Activated naive CD4-positive, alpha-beta T cell treated with Interleukin-2 at 50 U/mL for 16 hours (primary cell): ENCODE results near the gene LMO1.

Experiments
- DNase-seq: peaks from one replicate; pipeline ENCODE4 v3.0.0-alpha.2; 2020

LMO1 gene

DNA sequence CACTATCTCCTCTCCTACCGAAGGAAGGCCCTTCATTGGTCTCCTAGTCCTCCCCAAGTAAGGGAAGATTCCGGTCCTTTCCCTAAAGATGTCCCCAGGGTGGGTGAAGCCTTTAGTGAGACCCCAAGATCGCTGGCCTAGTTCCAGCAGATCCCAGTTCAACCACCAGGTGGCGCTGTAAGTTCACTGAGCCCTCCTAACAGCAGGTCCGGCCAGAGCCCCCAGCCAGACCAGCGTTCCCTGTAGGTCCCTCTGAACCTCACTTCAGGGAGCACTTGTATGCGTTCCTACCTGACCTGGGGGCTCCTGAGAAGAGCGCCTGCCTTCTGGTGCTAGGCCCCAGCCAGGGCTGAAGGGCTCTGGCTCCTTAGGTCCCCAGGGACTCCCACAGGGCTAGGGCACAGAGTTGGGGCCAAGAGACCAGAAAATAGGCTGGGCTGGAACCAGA, 38.1 kb downstream of the LMO1 start:
- peak; percentile 68 for DNase-seq

DNA sequence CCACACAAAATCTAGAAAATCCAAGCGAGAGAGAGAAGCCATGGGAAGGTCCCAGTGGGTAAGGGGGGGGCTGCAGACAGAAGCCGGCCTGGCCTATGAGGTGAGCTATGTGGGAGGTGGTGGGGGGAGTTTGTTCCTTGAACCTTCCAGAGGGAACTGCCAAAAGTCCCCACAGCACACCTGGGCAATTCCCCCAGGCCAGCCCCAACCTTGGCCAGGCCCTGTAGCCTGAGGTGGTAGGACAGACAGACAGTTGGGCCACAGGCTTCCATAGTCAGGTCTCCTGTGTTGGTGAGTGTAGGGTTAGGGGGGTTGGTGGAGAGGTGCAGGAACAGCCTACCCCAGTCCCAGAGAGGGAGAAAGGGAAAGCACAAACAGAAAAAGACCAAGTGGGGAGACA, 39.0 kb downstream of the LMO1 start:
- no peak for DNase-seq

DNA sequence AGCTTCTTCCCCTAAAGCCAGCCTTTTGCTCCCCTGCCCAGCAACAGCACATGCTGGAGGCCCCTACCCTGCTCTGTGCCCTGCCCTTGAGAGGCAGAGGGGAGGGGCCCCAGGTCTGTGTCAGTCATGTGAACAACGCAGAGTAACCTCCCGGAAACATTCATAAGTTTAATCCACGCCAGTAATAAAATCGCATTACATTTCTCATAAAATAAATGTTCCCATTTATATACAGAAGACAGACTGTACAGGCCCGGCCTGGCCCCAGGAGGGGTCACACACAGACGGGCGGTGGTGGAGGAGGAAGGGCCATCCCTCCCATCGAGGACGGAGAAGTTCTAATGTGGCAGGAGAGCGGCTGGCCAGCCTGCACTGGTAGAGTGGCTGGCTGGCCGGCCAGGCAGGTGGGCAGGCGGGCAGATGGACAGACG, 39.5 kb downstream of the LMO1 start:
- DNase-seq, result no peak

DNA sequence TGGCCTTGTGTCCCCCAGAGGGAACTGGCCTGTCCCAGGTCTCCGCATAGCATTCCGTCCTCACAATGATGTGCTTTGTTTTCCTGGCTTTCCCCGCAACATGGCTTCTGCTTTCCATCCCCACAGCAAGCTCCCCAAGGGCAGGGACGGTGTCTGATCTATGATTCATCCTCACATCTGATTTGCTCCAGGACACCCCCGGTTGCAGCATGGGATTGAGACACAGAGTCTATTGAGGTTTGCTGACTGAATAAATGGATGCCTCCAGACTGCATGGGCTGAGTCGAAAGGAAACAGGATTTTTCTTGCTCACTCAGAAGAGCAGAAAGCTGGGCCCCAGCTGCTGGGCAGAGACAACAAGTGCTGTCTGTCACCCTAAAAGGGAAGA, 40.2 kb downstream of the LMO1 start:
- DNase-seq, result no peak

- no peak for DNase-seq
These were observed 40.7 kb downstream of the LMO1 start for GRCh38 chr11:8222820-8223512.

GRCh38 chr11:8221917-8222495, 41.7 kb downstream of the LMO1 start:
- no peak for DNase-seq

DNA sequence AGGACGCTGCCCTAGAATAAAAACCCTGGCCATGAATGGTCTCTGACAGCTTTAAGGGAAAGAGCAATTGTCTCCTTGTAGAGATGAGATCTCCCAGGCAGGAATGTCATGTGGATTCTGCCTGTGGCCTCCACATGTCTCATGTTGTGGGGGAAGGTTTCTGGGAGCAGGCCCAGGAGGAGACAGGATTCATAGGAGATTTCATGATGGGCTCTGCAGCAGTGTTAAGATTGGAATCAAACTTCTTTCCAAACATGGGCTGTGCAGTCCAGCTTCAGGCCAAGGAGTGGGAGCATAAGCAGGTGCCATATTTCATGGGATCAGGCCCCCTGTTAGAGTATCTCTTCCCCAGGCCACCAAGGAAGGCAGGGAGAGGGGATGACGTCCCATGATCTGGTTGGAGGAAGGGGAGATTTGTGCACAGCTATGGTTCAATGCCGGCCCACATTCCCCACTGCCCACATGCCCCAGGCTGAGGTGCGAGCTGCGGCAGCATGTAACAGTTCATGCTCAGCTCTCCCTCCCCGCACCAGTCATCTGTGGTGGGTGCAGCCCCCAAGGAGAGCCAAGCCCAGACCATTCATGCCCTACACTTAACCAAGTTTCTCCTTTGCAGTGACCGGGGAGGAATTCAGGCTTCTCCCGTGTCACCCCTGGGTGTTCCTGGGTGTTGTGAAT, 42.5 kb downstream of the LMO1 start:
- DNase-seq, result no peak

- DNase-seq, result no peak
These were observed 43.2 kb downstream of the LMO1 start for GRCh38 chr11:8220261-8221045.

- peak; percentile 9 for DNase-seq
These were observed 44.2 kb downstream of the LMO1 start for GRCh38 chr11:8219257-8220021.

DNA sequence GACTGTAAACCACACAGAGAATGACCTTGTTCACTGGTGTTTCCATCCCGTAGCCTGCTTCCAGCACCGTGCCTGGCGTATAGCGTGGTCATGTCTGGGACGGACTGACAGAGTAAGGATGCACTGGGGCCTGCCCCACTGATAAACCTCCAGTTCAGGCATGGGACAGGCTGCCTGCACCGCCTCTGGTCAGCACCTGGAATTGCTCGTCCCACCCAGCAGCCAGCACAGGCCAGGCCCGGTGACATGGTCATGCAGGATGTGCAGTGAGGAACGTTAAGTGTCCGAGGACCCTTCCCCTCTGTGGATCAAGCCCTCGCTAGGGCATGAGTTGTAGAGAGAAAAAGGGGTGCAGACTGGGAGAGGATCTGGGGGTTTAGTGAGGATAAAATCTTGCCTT, 44.8 kb downstream of the LMO1 start:
- no peak for DNase-seq

DNA sequence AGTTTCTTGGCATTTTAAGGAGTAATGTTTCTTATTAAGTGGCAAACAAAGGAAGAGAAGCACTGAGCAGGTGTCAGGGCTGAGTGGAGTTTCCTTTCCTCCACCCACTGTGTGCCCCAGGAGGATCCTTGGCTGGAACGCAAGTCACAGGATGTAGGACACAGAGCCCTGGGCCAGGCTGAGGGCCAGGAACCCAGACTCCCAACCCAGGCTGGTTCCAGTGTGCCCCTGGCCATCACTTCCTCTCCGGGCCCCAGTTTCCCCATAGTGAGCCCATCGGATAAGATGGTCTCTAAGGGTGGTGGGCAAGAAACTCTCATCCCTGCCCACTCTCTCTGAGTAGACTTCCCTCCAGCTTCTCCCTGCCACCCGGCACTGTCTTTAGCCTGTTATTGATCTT, 45.3 kb downstream of the LMO1 start:
- no peak for DNase-seq

DNA sequence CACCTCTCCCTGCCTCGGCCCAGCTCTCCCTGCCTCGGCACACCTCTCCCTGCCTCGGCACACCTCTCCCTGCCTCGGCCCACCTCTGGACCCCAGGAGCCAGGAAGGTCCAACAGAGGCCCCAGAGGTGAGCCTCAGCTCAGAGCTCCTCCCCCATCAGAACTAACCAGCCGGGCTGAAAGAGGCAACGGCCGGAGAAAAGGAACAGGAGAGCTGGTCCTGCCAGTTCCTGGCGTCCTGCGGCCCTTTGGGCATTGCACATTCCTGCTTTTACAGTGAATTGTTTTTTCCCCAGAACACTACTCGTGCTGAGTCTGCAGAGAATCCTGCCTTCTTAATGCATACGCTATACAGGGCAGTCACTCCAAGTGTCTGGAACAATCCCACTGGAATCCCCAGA, 45.8 kb downstream of the LMO1 start:
- DNase-seq, result no peak

- no peak for DNase-seq
These were observed 46.5 kb downstream of the LMO1 start for GRCh38 chr11:8217136-8217535.

GRCh38 chr11:8213376-8213775, 50.3 kb downstream of the LMO1 start:
- no peak for DNase-seq

GRCh38 chr11:8209208-8209807, 54.4 kb downstream of the LMO1 start:
- DNase-seq, result peak; percentile 6

- DNase-seq, result no peak
These were observed 56.3 kb downstream of the LMO1 start for GRCh38 chr11:8207080-8208000.

- no peak for DNase-seq
These were observed 57.2 kb downstream of the LMO1 start for GRCh38 chr11:8206251-8207079.

GRCh38 chr11:8205566-8205965, 58.1 kb downstream of the LMO1 start:
- DNase-seq, result no peak

DNA sequence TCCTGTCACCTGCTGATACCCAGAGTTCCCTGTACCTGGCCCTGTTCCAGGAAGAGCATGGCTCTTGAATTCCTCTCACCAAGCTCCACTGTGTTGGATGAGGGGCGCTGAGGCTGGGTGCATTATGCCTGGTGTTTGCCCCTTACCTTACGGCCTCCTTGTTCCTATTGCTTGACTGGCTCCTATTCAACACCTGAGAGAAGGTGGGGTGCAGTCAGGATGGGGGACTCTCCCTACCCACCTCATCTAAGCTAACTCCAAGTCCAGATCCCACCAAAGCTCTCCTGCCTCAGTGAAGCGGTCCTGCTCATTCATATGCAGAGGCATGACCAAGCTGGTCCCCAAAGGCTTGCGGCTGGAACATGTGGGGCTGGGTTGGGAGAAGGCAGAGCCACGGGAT, 59.1 kb downstream of the LMO1 start:
- no peak for DNase-seq

DNA sequence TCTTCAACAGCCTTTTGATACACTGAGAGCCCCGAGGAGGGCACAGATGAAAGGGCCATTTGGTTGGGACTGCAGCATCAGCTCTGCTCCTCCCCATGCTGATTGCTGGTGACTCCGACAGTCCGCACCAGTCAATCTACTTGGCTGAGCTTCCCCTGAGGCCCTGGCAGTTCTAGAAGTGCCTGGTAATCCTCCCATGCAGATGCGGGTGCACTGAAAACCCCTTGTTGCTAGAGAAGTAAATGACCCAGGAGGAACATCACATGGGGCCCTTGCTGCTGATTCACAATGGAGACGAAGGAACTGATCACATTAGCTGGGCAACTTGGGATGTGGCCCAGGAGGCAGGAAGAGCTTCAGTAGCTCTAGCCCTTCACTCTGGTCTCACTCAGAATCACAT, 59.7 kb downstream of the LMO1 start:
- DNase-seq, result no peak
